HL-60 (cell line): Measurements from ENCODE around the gene TNIK.

Source experiments
- POLR2AphosphoS5 ChIP-seq: IDR thresholded peaks from 2 replicates; pipeline ENCODE4 v1.6.1; 2012; ENCODE audit warnings: low read depth
- SPI1 ChIP-seq: IDR thresholded peaks from 2 replicates; pipeline ENCODE4 v1.6.1; 2012; ENCODE audit warnings: low read depth, mild to moderate bottlenecking, borderline replicate concordance
- TF ChIP-seq, protein P1 (sequence below): IDR thresholded peaks from one replicate; pipeline ENCODE4 v1.5.1; 2011; ENCODE audit warnings: low read length, control low read depth, inconsistent platforms; ENCODE audit not compliant: insufficient read depth
- TF ChIP-seq, protein P2 (sequence below): IDR thresholded peaks from 2 replicates; pipeline ENCODE4 v1.6.1; 2012; ENCODE audit warnings: low read depth; ENCODE audit not compliant: insufficient replicate concordance

DNA sequence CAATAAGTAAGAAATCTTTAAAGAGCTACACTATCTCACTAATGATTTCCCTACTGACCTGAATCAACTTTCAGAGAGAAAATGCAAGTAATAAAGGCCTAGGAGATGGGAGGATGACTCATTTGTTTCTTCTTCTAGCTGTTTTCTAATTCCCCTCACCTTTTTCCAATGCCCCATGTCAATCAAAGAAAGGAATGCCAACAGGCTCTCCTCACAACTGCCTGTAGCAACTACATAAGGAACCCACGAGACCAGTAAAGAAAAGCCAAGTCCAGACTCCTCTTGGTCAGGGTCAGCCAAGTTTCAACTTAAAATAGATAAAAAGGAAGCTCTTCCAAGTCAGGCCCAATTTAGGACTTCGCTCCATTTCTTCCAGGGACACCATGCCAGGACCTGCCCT, 201.9 kb downstream of the TNIK start:
- TF ChIP-seq SPI1 (no peak), POLR2AphosphoS5 (no peak)
- TF ChIP-seq, protein P1, sequence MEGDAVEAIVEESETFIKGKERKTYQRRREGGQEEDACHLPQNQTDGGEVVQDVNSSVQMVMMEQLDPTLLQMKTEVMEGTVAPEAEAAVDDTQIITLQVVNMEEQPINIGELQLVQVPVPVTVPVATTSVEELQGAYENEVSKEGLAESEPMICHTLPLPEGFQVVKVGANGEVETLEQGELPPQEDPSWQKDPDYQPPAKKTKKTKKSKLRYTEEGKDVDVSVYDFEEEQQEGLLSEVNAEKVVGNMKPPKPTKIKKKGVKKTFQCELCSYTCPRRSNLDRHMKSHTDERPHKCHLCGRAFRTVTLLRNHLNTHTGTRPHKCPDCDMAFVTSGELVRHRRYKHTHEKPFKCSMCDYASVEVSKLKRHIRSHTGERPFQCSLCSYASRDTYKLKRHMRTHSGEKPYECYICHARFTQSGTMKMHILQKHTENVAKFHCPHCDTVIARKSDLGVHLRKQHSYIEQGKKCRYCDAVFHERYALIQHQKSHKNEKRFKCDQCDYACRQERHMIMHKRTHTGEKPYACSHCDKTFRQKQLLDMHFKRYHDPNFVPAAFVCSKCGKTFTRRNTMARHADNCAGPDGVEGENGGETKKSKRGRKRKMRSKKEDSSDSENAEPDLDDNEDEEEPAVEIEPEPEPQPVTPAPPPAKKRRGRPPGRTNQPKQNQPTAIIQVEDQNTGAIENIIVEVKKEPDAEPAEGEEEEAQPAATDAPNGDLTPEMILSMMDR = no peak
- TF ChIP-seq, protein P2, sequence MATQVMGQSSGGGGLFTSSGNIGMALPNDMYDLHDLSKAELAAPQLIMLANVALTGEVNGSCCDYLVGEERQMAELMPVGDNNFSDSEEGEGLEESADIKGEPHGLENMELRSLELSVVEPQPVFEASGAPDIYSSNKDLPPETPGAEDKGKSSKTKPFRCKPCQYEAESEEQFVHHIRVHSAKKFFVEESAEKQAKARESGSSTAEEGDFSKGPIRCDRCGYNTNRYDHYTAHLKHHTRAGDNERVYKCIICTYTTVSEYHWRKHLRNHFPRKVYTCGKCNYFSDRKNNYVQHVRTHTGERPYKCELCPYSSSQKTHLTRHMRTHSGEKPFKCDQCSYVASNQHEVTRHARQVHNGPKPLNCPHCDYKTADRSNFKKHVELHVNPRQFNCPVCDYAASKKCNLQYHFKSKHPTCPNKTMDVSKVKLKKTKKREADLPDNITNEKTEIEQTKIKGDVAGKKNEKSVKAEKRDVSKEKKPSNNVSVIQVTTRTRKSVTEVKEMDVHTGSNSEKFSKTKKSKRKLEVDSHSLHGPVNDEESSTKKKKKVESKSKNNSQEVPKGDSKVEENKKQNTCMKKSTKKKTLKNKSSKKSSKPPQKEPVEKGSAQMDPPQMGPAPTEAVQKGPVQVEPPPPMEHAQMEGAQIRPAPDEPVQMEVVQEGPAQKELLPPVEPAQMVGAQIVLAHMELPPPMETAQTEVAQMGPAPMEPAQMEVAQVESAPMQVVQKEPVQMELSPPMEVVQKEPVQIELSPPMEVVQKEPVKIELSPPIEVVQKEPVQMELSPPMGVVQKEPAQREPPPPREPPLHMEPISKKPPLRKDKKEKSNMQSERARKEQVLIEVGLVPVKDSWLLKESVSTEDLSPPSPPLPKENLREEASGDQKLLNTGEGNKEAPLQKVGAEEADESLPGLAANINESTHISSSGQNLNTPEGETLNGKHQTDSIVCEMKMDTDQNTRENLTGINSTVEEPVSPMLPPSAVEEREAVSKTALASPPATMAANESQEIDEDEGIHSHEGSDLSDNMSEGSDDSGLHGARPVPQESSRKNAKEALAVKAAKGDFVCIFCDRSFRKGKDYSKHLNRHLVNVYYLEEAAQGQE = no peak
